Vagina (tissue), 2 donors: ENCODE measurements around the gene MTURN.

ENCODE experiments used
- CTCF ChIP-seq, 3 experiments: fragments of 450-650 bp in 2 of 3; fragments of 200-600 bp in 1 of 3; sonication (generic) in 1 of 3; IDR thresholded peaks; one replicate each; pipeline ENCODE4 v1.5.1; 2017 to 2019; ENCODE audit warnings: antibody characterized with exemption in 3 of 3, mild to moderate bottlenecking in 2 of 3, moderate library complexity in 2 of 3
- POLR2A ChIP-seq, 2 donors: fragments of 450-650 bp; IDR thresholded peaks; one replicate each; pipeline ENCODE4 v1.6.1; 2017; ENCODE audit warnings: antibody characterized with exemption in 2 of 2, mild to moderate bottlenecking in 2 of 2, moderate library complexity in 2 of 2

GRCh38 chr7:30185496-30185895 lies 50.7 kb downstream of the MTURN start:
- no peak for TF ChIP-seq CTCF (IDR thresholded peaks at IDR 0.05)
- no peak for TF ChIP-seq POLR2A (IDR thresholded peaks at IDR 0.05)
